ENCODE data around the gene FAM177A1. TPM values are rescaled to one million over a fixed set of nuclear protein-coding genes. Genes with fewer than 3 reads are reported as not detected.
"Not testable (repeated sequence)": the region's sequence is repeated elsewhere in the genome, so short reads cannot be mapped to it uniquely, and the experiment has no call there.

FAM177A1 gene
- total and polyA plus RNA-seq, 2 experiments from 2014 or later, result 30.1 to 47.3 TPM

- no peak for DNase-seq (ENCODE audit: low read depth in 1 of 2, low spot score in 1 of 2)
- H3K27me3 ChIP-seq, result no peaks in the 10 kb centered on the region
- no peaks in the 10 kb centered on the region for H3K9me3 ChIP-seq (ENCODE audit: low read depth)
- no peak for TF ChIP-seq CTCF (IDR thresholded peaks at IDR 0.05; ENCODE audit: low read depth, low read length)
- H3K27ac ChIP-seq, result no peak overlapping the region
- no peak overlapping the region for H3K4me3 ChIP-seq
- H3K4me1 ChIP-seq (ENCODE audit: low read depth), result no peaks in the 10 kb centered on the region
- H3K36me3 ChIP-seq, result peaks cover 60% of the 10 kb centered on the region
These were observed 29.5 kb upstream of the FAM177A1 start for GRCh38 chr14:35016568-35016967.

- no peak for TF ChIP-seq CTCF (IDR thresholded peaks at IDR 0.05; ENCODE audit: low read depth, low read length)
- H3K9me3 ChIP-seq (ENCODE audit: low read depth), result no peaks in the 10 kb centered on the region
- H3K4me1 ChIP-seq (ENCODE audit: low read depth), result no peaks in the 10 kb centered on the region
- peaks cover 56% of the 10 kb centered on the region for H3K36me3 ChIP-seq
- no peak for DNase-seq (ENCODE audit: low read depth in 1 of 2, low spot score in 1 of 2)
- no peak overlapping the region for H3K27ac ChIP-seq
- no peaks in the 10 kb centered on the region for H3K27me3 ChIP-seq
- H3K4me3 ChIP-seq, result no peak overlapping the region
These were observed 25.4 kb upstream of the FAM177A1 start for GRCh38 chr14:35020713-35021112.

GRCh38 chr14:35028435-35028834, 17.6 kb upstream of the FAM177A1 start:
- TF ChIP-seq CTCF (IDR thresholded peaks at IDR 0.05; ENCODE audit: low read depth, low read length), result no peak
- Histone ChIP-seq H3K36me3 (peaks cover 45% of the 10 kb centered on the region), H3K4me1 (ENCODE audit: low read depth) (no peaks in the 10 kb centered on the region), H3K4me3 (no peak overlapping the region), H3K9me3 (ENCODE audit: low read depth) (no peaks in the 10 kb centered on the region), H3K27ac (no peak overlapping the region), H3K27me3 (no peaks in the 10 kb centered on the region)
- DNase-seq (ENCODE audit: low read depth in 1 of 2, low spot score in 1 of 2), result no peak

- H3K36me3 ChIP-seq, result peaks cover 30% of the 10 kb centered on the region
- no peaks in the 10 kb centered on the region for H3K27me3 ChIP-seq
- H3K9me3 ChIP-seq (ENCODE audit: low read depth), result no peaks in the 10 kb centered on the region
- no peak for TF ChIP-seq CTCF (IDR thresholded peaks at IDR 0.05; ENCODE audit: low read depth, low read length)
- no peak overlapping the region for H3K4me3 ChIP-seq
- DNase-seq (ENCODE audit: low read depth in 1 of 2, low spot score in 1 of 2), result no peak
- H3K4me1 ChIP-seq (ENCODE audit: low read depth), result no peaks in the 10 kb centered on the region
- H3K27ac ChIP-seq, result no peak overlapping the region
These were observed 13.5 kb upstream of the FAM177A1 start for GRCh38 chr14:35032562-35032961.

GRCh38 chr14:35034440-35034833, 11.6 kb upstream of the FAM177A1 start:
- peaks cover 11% of the 10 kb centered on the region for H3K36me3 ChIP-seq

GRCh38 chr14:35034944-35035554, 11.0 kb upstream of the FAM177A1 start:
- H3K36me3 ChIP-seq; DNase-seq (ENCODE audit: low read depth in 1 of 2, low spot score in 1 of 2); H3K27me3 ChIP-seq; H3K4me3 ChIP-seq; H3K27ac ChIP-seq; H3K4me1 ChIP-seq (ENCODE audit: low read depth); H3K9me3 ChIP-seq (ENCODE audit: low read depth): not testable (repeated sequence)

More at GRCh38 chr14:35034440-35034833, 11.6 kb upstream of the FAM177A1 start:
- DNase-seq (ENCODE audit: low read depth in 1 of 2, low spot score in 1 of 2), result no peak
- H3K4me1 ChIP-seq (ENCODE audit: low read depth), result no peaks in the 10 kb centered on the region
- no peaks in the 10 kb centered on the region for H3K9me3 ChIP-seq (ENCODE audit: low read depth)
- H3K27me3 ChIP-seq, result no peaks in the 10 kb centered on the region
- no peak overlapping the region for H3K4me3 ChIP-seq
- no peak for TF ChIP-seq CTCF (IDR thresholded peaks at IDR 0.05; ENCODE audit: low read depth, low read length)
- no peak overlapping the region for H3K27ac ChIP-seq

- DNase-seq (ENCODE audit: low read depth in 1 of 2, low spot score in 1 of 2); H3K9me3 ChIP-seq (ENCODE audit: low read depth); H3K4me3 ChIP-seq; H3K27me3 ChIP-seq; H3K4me1 ChIP-seq (ENCODE audit: low read depth); H3K36me3 ChIP-seq; H3K27ac ChIP-seq: not testable (repeated sequence)
These were observed 7.8 kb upstream of the FAM177A1 start for GRCh38 chr14:35038312-35038711.
